Urinary bladder (tissue), 4 donors: Measurements from ENCODE around the gene LZTS3. TPM values are rescaled to one million over a fixed set of nuclear protein-coding genes. Genes with fewer than 3 reads are reported as not detected.
A peak's percentile ranks its signal among the peaks of the same experiment; 100 is the strongest.

Experiments used
- DNase-seq: peaks from one replicate; pipeline ENCODE4 v3.0.0-alpha.2; 2015; ENCODE audit errors: extremely low spot score
- H3K27ac ChIP-seq: one replicate; pipeline ENCODE4 v1.5.1; 2013; ENCODE audit warnings: low read depth, mild to moderate bottlenecking, moderate library complexity
- H3K36me3 ChIP-seq: one replicate; pipeline ENCODE4 v1.6.1; 2013; ENCODE audit warnings: mild to moderate bottlenecking, moderate library complexity; ENCODE audit not compliant: insufficient read depth
- H3K4me1 ChIP-seq: one replicate; pipeline ENCODE4 v1.6.1; 2013; ENCODE audit warnings: mild to moderate bottlenecking, moderate library complexity; ENCODE audit not compliant: insufficient read depth
- H3K4me3 ChIP-seq: one replicate; pipeline ENCODE4 v1.5.1; 2013; ENCODE audit warnings: low read depth, low read length
- WGBS: extraction: QIAGEN DNeasy Blood & Tissue Kit; methylation state at CpG from one replicate; pipeline ENCODE4 v1.1.7; 2013; 5-methylcytosine and 5-hydroxymethylcytosine counted together
- polyA plus RNA-seq: library from polyadenylated mRNA; stranded (reverse); fragments of 200-250 nt; gene quantifications from one replicate; pipeline ENCODE4 v1.2.3, GENCODE V29; 2013
- total RNA-seq: library from RNA; depleted of rRNA; stranded (reverse); fragments of >200 nt; gene quantifications from one replicate; pipeline ENCODE4 v1.2.3, GENCODE V29; 2014
- donor health status: healthy with polysubstance abuse.
- donor health status: healthy.

LZTS3 gene
- total and polyA plus RNA-seq, 2 donors: 3.1 to 10.4 TPM

- no peaks in the 10 kb centered on the region for H3K4me1 ChIP-seq
- H3K4me3 ChIP-seq: no peak overlapping the region
- no peak overlapping the region for H3K27ac ChIP-seq
- DNase-seq: no peak
- WGBS: 51% methylated on average over 5 of the region's 5 CpGs
- no peaks in the 10 kb centered on the region for H3K36me3 ChIP-seq
Observed at GRCh38 chr20:3181270-3181669, 7.9 kb upstream of the LZTS3 start.

GRCh38 chr20:3180319-3180718 lies 7.0 kb upstream of the LZTS3 start:
- H3K4me3 ChIP-seq: no peak overlapping the region
- no peak overlapping the region for H3K27ac ChIP-seq
- DNase-seq: no peak
- 78% methylated on average over 4 of the region's 4 CpGs for WGBS
- H3K4me1 ChIP-seq: no peaks in the 10 kb centered on the region
- H3K36me3 ChIP-seq: no peaks in the 10 kb centered on the region

- no peak overlapping the region for H3K4me3 ChIP-seq
- H3K4me1 ChIP-seq: no peaks in the 10 kb centered on the region
- no peak overlapping the region for H3K27ac ChIP-seq
- no peak for DNase-seq
- no peaks in the 10 kb centered on the region for H3K36me3 ChIP-seq
- WGBS: 84% methylated on average over 8 of the region's 8 CpGs
Observed at GRCh38 chr20:3177746-3178485, 4.6 kb upstream of the LZTS3 start.

GRCh38 chr20:3175270-3175669 lies 1.9 kb upstream of the LZTS3 start:
- Histone ChIP-seq H3K36me3 (no peaks in the 10 kb centered on the region), H3K27ac (no peak overlapping the region), H3K4me1 (no peaks in the 10 kb centered on the region), H3K4me3 (no peak overlapping the region)
- no peak for DNase-seq
- 39% methylated on average over 1 of the region's 1 CpG for WGBS

- H3K4me3 ChIP-seq: peak overlapping the region; percentile 64
- no peak for DNase-seq
- no peaks in the 10 kb centered on the region for H3K4me1 ChIP-seq
- H3K36me3 ChIP-seq: no peaks in the 10 kb centered on the region
- no peak overlapping the region for H3K27ac ChIP-seq
- 17% methylated on average over 13 of the region's 13 CpGs for WGBS
Observed at GRCh38 chr20:3174442-3175261, 1.3 kb upstream of the LZTS3 start.

GRCh38 chr20:3173610-3174441 lies 477 bp upstream of the LZTS3 start:
- no peaks in the 10 kb centered on the region for H3K36me3 ChIP-seq
- peak; percentile 65 for DNase-seq
- peak overlapping the region; percentile 14 for H3K27ac ChIP-seq
- WGBS: under 1% methylated on average over 84 of the region's 84 CpGs
- H3K4me1 ChIP-seq: no peaks in the 10 kb centered on the region
- H3K4me3 ChIP-seq: peak overlapping the region; percentile 64

GRCh38 chr20:3172126-3172932 lies 1.0 kb downstream of the LZTS3 start:
- DNase-seq: no peak
- WGBS: 23% methylated on average over 5 of the region's 5 CpGs
- H3K36me3 ChIP-seq: no peaks in the 10 kb centered on the region
- peak overlapping the region; percentile 64 for H3K4me3 ChIP-seq
- H3K4me1 ChIP-seq: no peaks in the 10 kb centered on the region
- no peak overlapping the region for H3K27ac ChIP-seq

- Histone ChIP-seq H3K36me3 (no peaks in the 10 kb centered on the region), H3K27ac (no peak overlapping the region), H3K4me1 (no peaks in the 10 kb centered on the region), H3K4me3 (no peak overlapping the region)
- no peak for DNase-seq
- 78% methylated on average over 14 of the region's 14 CpGs for WGBS
Observed at GRCh38 chr20:3171391-3172125, 1.8 kb downstream of the LZTS3 start.

GRCh38 chr20:3168829-3169590 lies 4.3 kb downstream of the LZTS3 start:
- H3K4me1 ChIP-seq: no peaks in the 10 kb centered on the region
- 90% methylated on average over 7 of the region's 7 CpGs for WGBS
- no peak overlapping the region for H3K27ac ChIP-seq
- no peak overlapping the region for H3K4me3 ChIP-seq
- DNase-seq: no peak
- no peaks in the 10 kb centered on the region for H3K36me3 ChIP-seq

GRCh38 chr20:3168079-3168828 lies 5.1 kb downstream of the LZTS3 start:
- 38% methylated on average over 39 of the region's 39 CpGs for WGBS
- no peak overlapping the region for H3K4me3 ChIP-seq
- DNase-seq: no peak
- no peaks in the 10 kb centered on the region for H3K4me1 ChIP-seq
- no peaks in the 10 kb centered on the region for H3K36me3 ChIP-seq
- no peak overlapping the region for H3K27ac ChIP-seq

GRCh38 chr20:3167738-3168078 lies 5.6 kb downstream of the LZTS3 start:
- no peaks in the 10 kb centered on the region for H3K36me3 ChIP-seq
- WGBS: 55% methylated on average over 25 of the region's 25 CpGs
- H3K4me3 ChIP-seq: no peak overlapping the region
- no peak overlapping the region for H3K27ac ChIP-seq
- H3K4me1 ChIP-seq: no peaks in the 10 kb centered on the region
- no peak for DNase-seq
